Hepatocyte (in vitro differentiated cells): Measurements from ENCODE around the gene IGBP1.

Experiments used
- CTCF ChIP-seq: fragments of 200-600 bp; sonication (generic); IDR thresholded peaks from 2 replicates; pipeline ENCODE4 v1.5.1; 2016; ENCODE audit warnings: antibody characterized with exemption, mild to moderate bottlenecking; ENCODE audit not compliant: poor library complexity
- EZH2phosphoT487 ChIP-seq: fragments of 200-600 bp; sonication (generic); IDR thresholded peaks from one replicate; pipeline ENCODE4 v1.6.1; 2018; ENCODE audit warnings: antibody characterized with exemption, mild to moderate bottlenecking, low read depth, moderate library complexity; ENCODE audit not compliant: unreplicated experiment, severe bottlenecking

- TF ChIP-seq CTCF: no peak
- no peak for TF ChIP-seq EZH2phosphoT487
Measured at GRCh38 chrX:70172964-70173363, 39.7 kb downstream of the IGBP1 start.
